Measurements from ENCODE around the gene SPINK6.

GRCh38 chr5:148205044-148205806, 2.4 kb downstream of the SPINK6 start:
- TF ChIP-seq, protein P1, sequence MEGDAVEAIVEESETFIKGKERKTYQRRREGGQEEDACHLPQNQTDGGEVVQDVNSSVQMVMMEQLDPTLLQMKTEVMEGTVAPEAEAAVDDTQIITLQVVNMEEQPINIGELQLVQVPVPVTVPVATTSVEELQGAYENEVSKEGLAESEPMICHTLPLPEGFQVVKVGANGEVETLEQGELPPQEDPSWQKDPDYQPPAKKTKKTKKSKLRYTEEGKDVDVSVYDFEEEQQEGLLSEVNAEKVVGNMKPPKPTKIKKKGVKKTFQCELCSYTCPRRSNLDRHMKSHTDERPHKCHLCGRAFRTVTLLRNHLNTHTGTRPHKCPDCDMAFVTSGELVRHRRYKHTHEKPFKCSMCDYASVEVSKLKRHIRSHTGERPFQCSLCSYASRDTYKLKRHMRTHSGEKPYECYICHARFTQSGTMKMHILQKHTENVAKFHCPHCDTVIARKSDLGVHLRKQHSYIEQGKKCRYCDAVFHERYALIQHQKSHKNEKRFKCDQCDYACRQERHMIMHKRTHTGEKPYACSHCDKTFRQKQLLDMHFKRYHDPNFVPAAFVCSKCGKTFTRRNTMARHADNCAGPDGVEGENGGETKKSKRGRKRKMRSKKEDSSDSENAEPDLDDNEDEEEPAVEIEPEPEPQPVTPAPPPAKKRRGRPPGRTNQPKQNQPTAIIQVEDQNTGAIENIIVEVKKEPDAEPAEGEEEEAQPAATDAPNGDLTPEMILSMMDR (IDR thresholded peaks at IDR 0.05), result no peak
- TF ChIP-seq EZH2 (IDR thresholded peaks at IDR 0.05; ENCODE audit: borderline replicate concordance, insufficient read depth, low read depth, low read length, poor library complexity, severe bottlenecking), result no peak
